ENCODE measurements around the gene TMEM176A.

Gene TMEM176A

GRCh38 chr7:150820148-150820547 lies 19.6 kb downstream of the TMEM176A start:
- no peak for DNase-seq (ENCODE audit: low spot score)

DNA sequence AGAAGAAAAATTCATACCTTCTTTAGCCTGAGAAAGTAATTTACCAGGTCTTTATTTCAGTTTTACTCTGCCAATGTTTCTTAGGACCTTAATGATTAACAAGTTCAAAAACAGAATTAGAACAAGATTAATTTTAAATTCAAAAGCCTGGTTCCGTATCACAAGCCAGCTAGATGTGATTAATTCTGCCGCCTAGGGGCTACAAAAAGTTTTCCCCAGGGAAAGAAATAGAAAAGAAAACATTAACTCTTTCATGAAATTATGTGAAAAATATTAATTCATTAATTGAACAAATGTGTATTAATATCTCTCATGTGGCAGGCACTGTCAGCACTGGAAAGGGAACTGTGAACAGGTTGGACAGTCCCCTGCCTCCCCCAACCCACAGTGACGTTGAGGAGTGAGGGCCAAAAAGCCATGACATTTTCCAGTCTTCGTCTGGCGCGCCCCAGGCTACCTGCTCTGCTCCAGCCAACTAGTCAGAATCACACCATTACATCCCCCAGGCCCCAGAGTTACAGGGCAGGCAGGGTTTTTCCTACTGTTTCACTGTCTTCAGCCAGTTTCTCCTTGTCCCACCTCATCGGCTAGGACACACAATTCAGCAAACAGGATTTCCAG lies 20.1 kb downstream of the TMEM176A start:
- DNase-seq (ENCODE audit: low spot score), result no peak

GRCh38 chr7:150823043-150823442 lies 22.5 kb downstream of the TMEM176A start:
- no peak for DNase-seq (ENCODE audit: low spot score)

DNA sequence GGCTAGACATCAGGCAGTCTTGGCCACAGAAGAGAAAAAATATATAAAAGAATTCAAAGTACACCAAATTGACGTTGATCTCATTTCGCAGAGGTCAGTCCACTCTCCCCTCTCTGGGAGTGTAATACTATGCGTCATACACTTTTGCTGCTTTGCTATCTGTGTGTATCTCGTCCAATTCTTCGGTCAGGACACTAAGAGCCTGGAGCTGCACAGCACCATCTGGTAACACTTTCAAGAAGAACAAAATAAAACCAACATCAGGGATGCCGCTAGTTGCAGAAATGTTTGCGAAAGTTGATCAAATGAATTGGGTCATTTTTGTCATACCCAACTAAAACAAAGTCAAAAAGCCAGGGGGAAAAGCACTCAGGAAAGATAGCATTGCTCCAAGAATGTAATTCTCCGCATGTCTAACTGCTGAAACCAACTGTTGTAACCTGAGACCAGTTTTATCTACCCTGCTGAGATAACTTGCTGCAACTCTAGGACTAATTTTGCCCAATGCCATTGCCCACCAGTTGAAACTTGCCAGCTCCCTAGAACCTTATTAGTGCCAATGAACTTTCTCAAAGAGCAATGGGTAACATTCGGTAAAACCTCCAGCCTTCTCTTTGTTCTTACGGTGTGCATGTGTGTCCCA lies 23.0 kb downstream of the TMEM176A start:
- DNase-seq (ENCODE audit: low spot score), result no peak

DNA sequence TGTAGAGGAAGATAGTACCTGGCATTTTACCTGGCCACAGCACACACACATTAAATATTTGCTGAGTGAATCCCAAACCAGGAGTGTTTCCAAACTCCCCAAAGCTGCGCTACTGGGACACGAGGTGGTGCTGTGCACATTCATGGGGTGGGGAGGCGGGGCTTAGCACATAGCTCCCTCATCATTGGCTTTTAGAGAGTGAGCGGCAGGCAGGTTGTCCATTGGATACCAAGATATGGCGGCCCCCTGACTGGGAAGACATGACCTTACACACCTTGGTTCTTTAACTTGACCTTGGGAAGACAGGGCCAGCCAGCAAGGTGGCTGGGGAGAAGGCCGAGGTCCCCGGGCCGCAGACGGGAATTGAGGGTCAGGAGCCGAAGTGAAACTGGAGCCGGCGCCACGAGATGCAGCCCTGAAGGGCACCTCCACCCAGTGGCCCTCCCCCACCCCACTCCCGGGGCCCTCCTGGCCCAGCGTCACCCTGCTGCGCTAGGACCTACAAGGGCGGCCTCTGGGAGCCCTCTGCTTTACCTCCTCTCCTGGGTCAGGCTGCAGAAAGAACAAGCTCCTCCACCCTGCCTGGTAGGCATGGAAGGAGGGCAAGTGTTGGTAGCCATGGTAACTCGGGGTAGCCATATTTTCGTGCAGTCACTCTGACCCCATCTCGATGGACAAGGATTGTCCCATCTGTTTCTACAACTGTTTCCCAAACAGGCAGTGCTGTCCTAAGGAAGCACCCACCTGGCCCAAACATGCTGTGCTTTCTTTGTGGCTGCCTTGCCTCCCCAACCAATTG lies 24.0 kb downstream of the TMEM176A start:
- DNase-seq (ENCODE audit: low spot score), result no peak

- DNase-seq (ENCODE audit: low spot score), result no peak
Measured at GRCh38 chr7:150826061-150826849, 25.7 kb downstream of the TMEM176A start.

- DNase-seq (ENCODE audit: low spot score), result no peak
Measured at GRCh38 chr7:150828384-150828783, 27.8 kb downstream of the TMEM176A start.

- no peak for DNase-seq (ENCODE audit: low spot score)
Measured at GRCh38 chr7:150829426-150829825, 28.9 kb downstream of the TMEM176A start.

- DNase-seq (ENCODE audit: low spot score), result no peak
Measured at GRCh38 chr7:150830937-150831336, 30.4 kb downstream of the TMEM176A start.

- no peak for DNase-seq (ENCODE audit: low spot score)
Measured at GRCh38 chr7:150831851-150832250, 31.3 kb downstream of the TMEM176A start.

DNA sequence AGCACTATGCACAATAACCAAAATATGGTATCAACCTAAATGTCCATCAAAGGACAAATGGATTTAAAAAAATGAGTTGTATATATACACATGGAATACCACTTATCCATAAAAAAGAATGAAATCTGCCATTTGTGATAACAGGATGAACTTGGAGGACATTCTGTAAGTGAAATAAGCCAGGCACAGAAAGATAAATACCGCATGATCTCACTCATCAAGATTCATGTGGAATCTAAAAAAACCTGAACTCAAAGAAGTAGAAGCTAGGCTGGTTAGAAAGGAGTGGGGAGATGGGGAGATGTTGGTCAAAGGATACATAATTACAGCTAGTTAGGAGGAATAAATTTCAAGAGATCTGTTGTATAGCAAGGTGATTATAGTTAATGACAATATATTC lies 34.5 kb downstream of the TMEM176A start:
- no peak for DNase-seq (ENCODE audit: low spot score)

GRCh38 chr7:150835702-150836280 lies 35.2 kb downstream of the TMEM176A start:
- DNase-seq (ENCODE audit: low spot score), result no peak

GRCh38 chr7:150838965-150839650 lies 38.5 kb downstream of the TMEM176A start:
- no peak for DNase-seq (ENCODE audit: low spot score)

GRCh38 chr7:150842018-150842417 lies 41.4 kb downstream of the TMEM176A start:
- no peak for DNase-seq (ENCODE audit: low spot score)

GRCh38 chr7:150842716-150843115 lies 42.1 kb downstream of the TMEM176A start:
- no peak for DNase-seq (ENCODE audit: low spot score)

DNA sequence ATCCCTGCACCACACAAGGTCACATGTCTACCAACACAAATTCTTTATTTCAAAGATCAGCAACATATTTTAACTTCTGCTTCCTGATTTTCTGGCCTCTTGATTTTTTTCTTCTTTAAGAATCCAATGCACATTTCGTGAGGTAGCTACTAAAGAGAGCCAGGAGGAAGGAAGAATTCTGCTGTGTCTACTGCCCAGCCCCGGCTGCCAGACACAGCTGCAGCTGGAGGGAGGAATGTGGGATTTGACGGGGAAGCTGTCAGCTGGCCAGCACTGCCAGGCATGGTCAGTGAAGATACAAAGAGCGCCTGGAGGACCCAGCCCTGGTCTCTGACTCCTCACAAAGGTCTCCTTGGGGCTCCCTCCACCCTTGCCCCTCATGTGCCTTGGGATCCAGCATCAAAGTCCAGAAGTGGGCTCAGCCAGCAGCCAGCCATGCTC lies 44.9 kb downstream of the TMEM176A start:
- DNase-seq (ENCODE audit: low spot score), result no peak

DNA sequence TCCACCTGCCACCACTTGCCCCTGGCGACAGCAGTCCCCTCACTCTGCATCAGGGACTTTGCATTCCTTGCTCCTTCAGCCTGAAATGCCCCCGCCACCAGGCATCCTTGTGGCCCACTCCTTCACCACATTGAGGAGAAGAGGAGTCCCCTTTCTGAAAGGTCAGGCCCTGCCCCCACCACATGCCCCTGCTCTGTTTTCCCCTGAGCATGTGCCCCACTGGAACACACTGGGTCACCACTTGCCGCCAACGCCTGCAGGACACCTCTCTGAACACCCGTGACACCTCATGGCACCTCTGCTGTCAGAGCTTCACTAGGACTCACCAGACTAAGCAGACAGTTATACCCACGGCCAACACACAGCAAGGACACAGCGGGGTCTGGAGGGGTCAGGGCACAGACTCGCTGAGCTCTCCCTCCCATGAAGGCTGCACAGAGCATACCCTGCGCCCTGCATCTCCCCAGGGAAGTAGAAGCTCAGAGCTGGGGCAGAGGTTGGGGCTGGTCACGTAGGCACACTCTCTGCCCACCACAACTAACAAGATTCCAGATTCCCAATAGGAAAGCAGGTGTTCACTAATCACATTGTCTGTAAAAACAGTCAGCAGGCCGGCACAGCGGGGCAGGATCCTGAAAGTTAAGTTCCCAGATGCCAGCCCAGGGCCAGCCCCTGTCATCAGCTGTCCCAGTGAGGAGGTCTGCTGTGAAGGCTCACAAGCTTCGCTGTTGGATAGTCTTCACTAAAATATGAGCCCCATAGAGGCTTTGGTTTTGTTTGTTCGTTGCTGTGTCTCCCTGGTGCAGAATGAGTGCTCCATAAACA lies 45.9 kb downstream of the TMEM176A start:
- DNase-seq (ENCODE audit: low spot score), result no peak

DNA sequence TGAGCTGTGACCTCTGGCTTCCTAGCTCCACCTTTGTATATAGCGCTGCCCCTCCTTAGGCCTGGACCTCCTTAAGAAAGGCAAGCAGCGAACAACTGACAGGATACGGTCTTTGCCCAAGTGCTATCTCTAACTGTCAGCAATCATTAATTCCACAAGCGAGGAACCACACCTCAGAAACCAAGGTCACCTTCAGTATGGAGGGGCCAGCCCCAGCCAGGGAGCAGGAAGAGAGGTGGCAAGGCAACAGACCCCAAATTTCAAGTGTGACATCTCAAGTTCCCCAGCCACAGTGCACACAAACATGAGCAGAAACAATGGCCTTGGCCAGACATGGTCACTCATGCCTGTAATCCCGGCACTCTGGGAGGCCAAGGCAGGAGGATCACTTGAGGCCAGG lies 47.0 kb downstream of the TMEM176A start:
- DNase-seq (ENCODE audit: low spot score), result no peak

DNA sequence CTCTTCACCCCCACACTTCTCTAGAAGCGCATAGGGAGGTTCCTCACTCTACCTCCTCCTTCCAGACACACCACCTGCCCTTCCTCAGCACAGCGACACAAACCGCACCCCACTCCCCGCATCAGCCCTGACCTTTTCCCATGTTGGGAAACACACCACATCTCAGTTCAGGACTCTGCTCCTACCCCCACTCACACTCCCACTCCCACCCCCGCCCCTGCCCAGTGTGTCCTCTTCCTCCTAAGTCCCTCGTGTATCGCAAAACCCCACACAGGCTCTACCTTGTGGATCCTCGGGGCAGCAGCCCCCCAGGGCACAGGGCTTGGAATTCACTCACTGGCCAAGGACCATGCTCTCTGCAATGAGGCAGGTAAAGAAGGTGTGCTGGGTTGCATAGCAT lies 47.5 kb downstream of the TMEM176A start:
- no peak for DNase-seq (ENCODE audit: low spot score)

DNA sequence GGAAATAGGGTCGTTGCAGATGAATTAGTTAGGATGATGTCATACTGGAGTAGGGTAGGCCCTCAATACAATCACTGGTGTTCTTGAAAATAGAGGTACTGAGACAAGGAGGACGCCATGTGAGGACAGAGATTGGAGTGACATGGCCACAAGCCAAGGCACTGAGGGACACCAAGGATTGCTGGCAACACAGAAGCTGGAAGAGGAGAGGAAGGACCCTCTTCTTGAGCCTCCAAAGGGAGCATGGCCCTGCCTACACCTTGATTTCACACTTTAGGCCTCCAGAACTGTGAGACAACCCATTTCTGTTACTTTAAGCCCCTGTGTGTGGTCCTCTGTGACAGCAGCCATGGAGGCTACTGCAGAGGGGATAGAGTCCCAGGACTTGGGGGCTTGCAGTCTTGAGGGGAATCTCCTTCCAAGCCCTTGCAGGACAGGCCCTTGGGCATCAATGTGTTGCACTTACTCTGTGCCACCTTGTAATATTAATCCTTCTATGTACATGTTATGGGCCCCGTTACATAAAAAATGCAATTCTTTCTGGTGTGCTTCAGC lies 48.1 kb downstream of the TMEM176A start:
- DNase-seq (ENCODE audit: low spot score), result no peak
